Bone marrow (tissue), 2 donors: ENCODE measurements around the gene FAM229B.
"Not testable (repeated sequence)": the region's sequence is repeated elsewhere in the genome, so short reads cannot be mapped to it uniquely, and the experiment has no call there.

ENCODE experiments used
- DNase-seq, 2 donors: peaks; one replicate each; lab custom pipeline; 2025; lab: John Stamatoyannopoulos, UW

FAM229B gene

DNA sequence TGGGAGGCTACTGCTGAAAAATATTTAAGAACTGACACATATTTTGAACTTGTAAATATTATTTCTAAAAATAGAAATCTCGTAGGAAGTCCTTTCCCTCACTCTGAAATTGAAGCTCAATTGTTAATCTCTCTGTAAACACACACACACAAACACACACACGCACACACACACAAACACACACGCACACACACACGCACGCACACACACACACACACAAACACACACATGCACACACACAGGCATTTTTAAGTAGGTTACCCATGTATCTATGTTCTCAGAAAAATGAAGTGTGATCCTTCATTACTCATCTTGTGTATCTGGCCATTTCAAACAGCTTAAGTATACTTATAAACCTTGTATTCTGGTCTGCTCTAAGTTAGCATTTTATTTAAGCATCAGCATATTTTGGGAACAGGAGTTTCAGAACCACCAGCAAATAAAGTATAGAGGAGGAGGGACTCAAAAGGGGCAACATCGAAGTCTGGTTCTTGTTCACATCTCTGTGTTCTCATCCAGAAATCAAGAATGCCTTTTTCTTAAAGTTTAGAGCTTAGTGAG lies 21.9 kb upstream of the FAM229B start:
- no peak for DNase-seq

GRCh38 chr6:112066606-112067005 lies 20.8 kb upstream of the FAM229B start:
- DNase-seq: no peak

GRCh38 chr6:112081569-112081968 lies 5.8 kb upstream of the FAM229B start:
- no peak for DNase-seq

- DNase-seq: no peak
Measured at GRCh38 chr6:112085286-112086065, 1.9 kb upstream of the FAM229B start.

GRCh38 chr6:112086744-112087135 lies 651 bp upstream of the FAM229B start:
- peak in 1 of 2 donors; percentile 8 for DNase-seq

- DNase-seq: no peak
Measured at GRCh38 chr6:112087916-112088315, 525 bp downstream of the FAM229B start.

- no peak for DNase-seq
Measured at GRCh38 chr6:112096901-112097300, 9.5 kb downstream of the FAM229B start.

GRCh38 chr6:112100561-112100960 lies 13.2 kb downstream of the FAM229B start:
- DNase-seq: no peak

DNA sequence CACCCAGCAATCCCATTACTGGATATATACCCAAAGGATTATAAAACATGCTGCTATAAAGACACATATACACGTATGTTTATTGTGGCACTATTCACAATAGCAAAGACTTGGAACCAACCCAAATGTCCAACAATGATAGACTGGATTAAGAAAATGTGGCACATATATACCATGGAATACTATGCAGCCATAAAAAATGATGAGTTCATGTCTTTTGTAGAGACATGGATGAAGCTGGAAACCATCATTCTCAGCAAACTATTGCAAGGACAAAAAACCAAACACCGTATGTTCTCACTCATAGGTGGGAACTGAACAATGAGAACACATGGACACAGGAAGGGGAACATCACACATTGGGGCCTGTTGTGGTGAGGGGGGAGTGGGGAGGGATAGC lies 18.6 kb downstream of the FAM229B start:
- not testable (repeated sequence) for DNase-seq

GRCh38 chr6:112106562-112106961 lies 19.2 kb downstream of the FAM229B start:
- DNase-seq: no peak

DNA sequence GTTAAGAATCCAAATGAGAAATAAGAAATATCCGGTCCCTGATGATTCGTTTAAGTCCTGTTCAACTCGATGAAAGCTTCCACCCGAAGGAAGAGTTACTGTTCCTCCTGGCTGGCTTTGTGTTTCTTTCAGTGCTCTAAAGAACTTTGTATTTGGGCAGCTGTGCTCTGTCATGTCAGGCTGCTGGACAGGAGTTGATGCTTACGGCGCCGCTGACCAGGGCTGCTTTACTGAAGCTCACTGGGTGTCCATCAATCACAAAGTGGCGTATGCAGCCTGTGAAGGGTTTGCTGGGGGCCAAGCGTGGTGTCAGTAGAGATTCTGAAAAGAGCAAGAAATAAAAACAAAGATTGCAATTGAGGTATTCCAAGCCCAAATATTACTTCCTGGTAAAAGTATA lies 21.9 kb downstream of the FAM229B start:
- no peak for DNase-seq

GRCh38 chr6:112113431-112113830 lies 26.0 kb downstream of the FAM229B start:
- DNase-seq: no peak

GRCh38 chr6:112113918-112114317 lies 26.5 kb downstream of the FAM229B start:
- DNase-seq: no peak

GRCh38 chr6:112114577-112115223 lies 27.3 kb downstream of the FAM229B start:
- no peak for DNase-seq

GRCh38 chr6:112116221-112116620 lies 28.8 kb downstream of the FAM229B start:
- no peak for DNase-seq

DNA sequence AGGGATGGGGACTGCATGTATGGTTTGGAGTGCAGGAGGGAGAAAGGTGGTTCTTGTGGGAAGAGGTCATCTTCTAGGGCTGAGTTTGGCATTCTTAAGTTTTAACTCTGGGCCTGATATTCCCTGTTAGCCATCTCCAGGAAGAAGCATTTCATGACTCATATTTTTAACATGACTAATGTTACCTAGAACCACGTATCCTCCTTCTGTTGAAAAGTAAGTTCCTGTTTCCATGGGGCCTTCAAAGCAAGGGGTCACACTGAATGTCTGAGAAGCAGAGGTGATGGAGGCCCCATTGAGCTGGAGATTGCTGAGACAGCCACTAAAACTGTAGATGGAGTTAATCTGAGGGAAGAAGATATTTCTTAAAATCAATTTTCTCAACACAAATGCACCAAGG lies 30.2 kb downstream of the FAM229B start:
- peak in 1 of 2 donors; percentile 1 for DNase-seq

GRCh38 chr6:112118034-112118433 lies 30.6 kb downstream of the FAM229B start:
- no peak for DNase-seq

GRCh38 chr6:112122756-112123155 lies 35.4 kb downstream of the FAM229B start:
- DNase-seq: no peak

DNA sequence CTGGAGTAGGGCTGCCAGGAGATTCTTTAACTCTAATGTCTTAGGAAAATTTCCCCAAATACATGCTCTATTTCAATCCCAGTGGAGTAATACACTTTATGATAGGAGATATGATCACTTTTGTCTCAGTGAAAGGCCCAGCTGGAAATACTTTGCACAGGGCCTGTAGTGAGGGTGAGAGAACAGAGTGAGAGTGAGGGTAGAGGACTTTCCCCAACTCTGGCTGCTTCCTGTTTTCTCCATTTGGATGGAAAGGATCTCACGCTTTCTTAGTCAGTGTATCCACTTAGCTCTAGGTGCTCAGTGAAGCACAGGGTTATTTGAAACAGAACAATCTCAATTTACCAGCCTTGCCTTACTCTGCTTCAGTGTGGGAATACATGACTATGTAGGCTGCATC lies 36.6 kb downstream of the FAM229B start:
- DNase-seq: no peak

- DNase-seq: no peak
Measured at GRCh38 chr6:112128208-112128607, 40.8 kb downstream of the FAM229B start.

- no peak for DNase-seq
Measured at GRCh38 chr6:112130878-112131277, 43.5 kb downstream of the FAM229B start.

DNA sequence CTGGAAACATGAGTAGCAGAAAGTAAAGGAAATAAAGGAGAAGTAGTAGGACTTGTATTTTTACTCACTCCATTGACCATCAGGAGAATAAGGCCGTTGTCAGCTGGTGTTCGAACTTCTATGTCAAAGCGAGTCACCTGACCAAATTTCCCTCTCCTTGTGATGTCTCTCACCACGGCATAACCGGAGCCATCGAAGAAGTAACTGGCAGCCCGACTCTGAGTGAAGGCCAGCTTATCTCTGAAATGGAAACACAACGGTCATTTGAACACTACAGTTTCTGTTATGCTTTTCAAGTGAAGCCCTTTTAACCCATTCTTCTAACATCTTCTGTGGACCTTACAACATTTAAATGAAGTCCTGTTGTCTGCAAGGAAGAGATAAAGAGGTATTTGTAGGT lies 51.7 kb downstream of the FAM229B start:
- DNase-seq: no peak

- DNase-seq: no peak
Measured at GRCh38 chr6:112141707-112142106, 54.3 kb downstream of the FAM229B start.
